GM12891 (cell line): ENCODE results near the gene KLHL12.
"Not testable (repeated sequence)": the region's sequence is repeated elsewhere in the genome, so short reads cannot be mapped to it uniquely, and the experiment has no call there.

ENCODE experiments used
- DNase-seq: peaks from one replicate; pipeline ENCODE4 v3.0.0; 2011; ENCODE audit warnings: low spot score; ENCODE audit not compliant: insufficient read length
- FAIRE-seq: peaks from 2 replicates; lab custom pipeline; 2011; peaks lifted over from hg19 to GRCh38; lab: Jason Lieb, UNC
- PAX5 ChIP-seq: IDR thresholded peaks from 2 replicates; pipeline ENCODE4 v1.6.1; 2011; ENCODE audit warnings: low read length, moderate library complexity, mild to moderate bottlenecking; ENCODE audit not compliant: insufficient read depth, severe bottlenecking
- POLR2A ChIP-seq: IDR thresholded peaks from 2 replicates; pipeline ENCODE4 v1.6.1; 2011; ENCODE audit warnings: low read depth, low read length, control low read depth
- POLR2AphosphoS5 ChIP-seq: IDR thresholded peaks from 2 replicates; pipeline ENCODE4 v1.6.1; 2011; ENCODE audit warnings: low read depth, low read length, control low read depth
- POU2F2 ChIP-seq: IDR thresholded peaks from 2 replicates; pipeline ENCODE4 v1.6.1; 2011; ENCODE audit warnings: low read depth, mild to moderate bottlenecking, control low read depth, low read length, moderate library complexity
- SPI1 ChIP-seq: IDR thresholded peaks from 2 replicates; pipeline ENCODE4 v1.6.1; 2011; ENCODE audit warnings: low read depth, low read length, control low read depth
- TAF1 ChIP-seq: IDR thresholded peaks from 2 replicates; pipeline ENCODE4 v1.6.1; 2011; ENCODE audit warnings: low read depth, low read length, control low read depth

The KLHL12 gene

GRCh38 chr1:202951437-202951836 is 24.4 kb upstream of the KLHL12 start:
- TF ChIP-seq POLR2AphosphoS5 (no peak), PAX5 (no peak)
- FAIRE-seq (no peak), DNase-seq (no peak)

DNA sequence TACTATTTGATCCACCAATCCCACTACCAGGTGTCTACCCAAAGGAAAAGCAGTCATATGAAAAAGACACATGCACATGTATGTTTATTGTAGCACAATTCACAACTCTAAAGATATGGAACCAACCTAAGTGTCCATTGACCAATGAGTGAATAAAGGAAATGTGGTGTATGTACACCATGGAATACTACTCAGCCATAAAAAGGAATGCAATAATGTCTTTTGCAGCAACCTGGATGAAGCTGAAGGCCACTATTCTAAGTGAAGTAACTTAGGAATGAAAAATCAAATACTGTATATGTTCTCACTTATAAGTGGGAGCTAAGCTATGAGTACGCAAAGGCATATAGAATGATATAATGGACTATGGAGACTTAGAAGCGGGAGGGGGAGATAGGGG is 18.4 kb upstream of the KLHL12 start:
- no peak for DNase-seq
- TF ChIP-seq POLR2AphosphoS5 (no peak), POLR2A (no peak), SPI1 (no peak), PAX5 (no peak), TAF1 (no peak)
- no peak for FAIRE-seq

DNA sequence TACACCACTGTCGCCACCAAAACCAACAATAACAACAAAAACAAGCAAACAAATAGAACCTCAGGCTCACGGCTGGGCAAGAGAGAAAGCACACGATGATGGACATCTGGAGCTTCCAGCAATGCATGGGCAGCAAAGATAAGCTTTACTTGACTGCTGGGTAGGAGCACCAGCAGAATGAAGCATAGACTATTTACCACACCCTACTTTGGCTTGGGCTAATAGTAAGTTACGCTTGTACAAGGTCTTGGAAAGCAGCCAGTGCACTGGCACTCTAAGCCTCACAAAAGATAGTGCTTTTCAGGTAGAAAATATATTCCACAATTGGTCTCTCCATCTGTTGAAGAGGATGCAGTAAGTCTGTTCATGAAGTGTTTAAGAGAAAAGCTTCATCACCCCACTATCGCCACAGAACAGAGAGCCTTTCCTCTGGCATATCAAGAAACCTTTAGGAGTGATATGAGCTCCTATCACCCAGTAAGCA is 17.4 kb upstream of the KLHL12 start:
- FAIRE-seq (no peak), DNase-seq (no peak)
- TF ChIP-seq POLR2A, result no peak
- TF ChIP-seq SPI1, result no peak
- no peak for TF ChIP-seq POU2F2
- TF ChIP-seq POLR2AphosphoS5, result no peak
- no peak for TF ChIP-seq TAF1

- DNase-seq, result no peak
- TF ChIP-seq PAX5 (no peak), TAF1 (no peak), POLR2A (no peak), POLR2AphosphoS5 (no peak), POU2F2 (no peak), SPI1 (no peak)
- FAIRE-seq, result no peak
Observed at GRCh38 chr1:202942426-202942825, 15.4 kb upstream of the KLHL12 start.

DNA sequence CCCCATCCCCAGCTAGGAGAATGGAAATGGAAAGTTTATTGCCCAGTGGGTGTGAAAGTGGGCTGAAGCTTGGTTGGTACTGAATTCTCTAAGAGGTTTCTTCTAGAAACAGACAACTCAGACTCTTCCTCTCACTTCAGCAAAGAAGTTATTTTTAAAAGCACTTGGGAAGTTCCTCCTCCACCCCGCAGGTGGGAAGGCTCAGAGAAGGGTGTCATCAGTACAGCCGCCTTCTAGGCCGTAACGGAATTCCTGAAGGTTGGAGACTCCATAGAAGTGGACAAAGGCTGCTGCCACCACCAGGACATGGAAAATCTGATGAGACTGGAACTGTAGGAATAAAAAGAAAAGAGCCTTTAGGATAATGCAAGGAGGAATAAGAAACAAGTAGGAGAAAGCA is 14.3 kb upstream of the KLHL12 start:
- DNase-seq (no peak), FAIRE-seq (no peak)
- TF ChIP-seq TAF1 (no peak), POU2F2 (no peak), PAX5 (no peak), POLR2AphosphoS5 (no peak), POLR2A (no peak), SPI1 (no peak)

- FAIRE-seq, result no peak
- TF ChIP-seq TAF1 (no peak), PAX5 (no peak), POLR2AphosphoS5 (no peak), POU2F2 (no peak), POLR2A (no peak), SPI1 (no peak)
- DNase-seq, result no peak
Observed at GRCh38 chr1:202940561-202940960, 13.5 kb upstream of the KLHL12 start.

DNA sequence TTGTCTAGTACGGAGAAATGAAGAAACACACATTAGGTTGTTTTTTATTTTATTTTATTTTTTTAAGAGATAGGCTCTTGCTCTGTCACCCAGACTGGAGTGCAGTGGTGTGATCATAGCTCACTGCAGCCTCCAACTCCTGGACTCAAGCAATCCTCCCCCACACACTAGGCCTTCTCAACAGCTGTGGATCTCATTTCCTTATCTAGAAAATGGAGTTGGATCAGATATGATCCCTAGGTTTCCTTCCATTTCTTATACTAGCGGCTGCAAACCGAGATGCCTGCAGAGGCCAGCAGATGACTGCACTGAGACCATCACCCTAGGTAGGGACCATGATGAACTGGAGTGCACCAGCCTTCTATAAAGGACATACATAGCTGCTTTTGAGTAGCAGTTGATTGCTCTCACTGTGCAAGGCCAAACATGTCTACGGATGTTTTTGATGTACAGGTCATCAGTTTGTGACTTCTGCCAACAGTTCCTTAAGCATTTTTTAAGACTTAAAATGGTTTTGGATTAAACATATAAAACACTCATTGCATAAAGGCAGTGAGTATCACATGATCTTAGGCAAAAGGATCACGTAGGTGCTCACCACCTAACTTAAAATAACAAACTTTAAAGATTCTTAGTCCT is 11.4 kb upstream of the KLHL12 start:
- FAIRE-seq (peak; percentile 28), DNase-seq (no peak)
- TF ChIP-seq POU2F2 (no peak), SPI1 (no peak), POLR2AphosphoS5 (no peak), PAX5 (no peak), TAF1 (no peak), POLR2A (no peak)

GRCh38 chr1:202936409-202936808 is 9.4 kb upstream of the KLHL12 start:
- not testable (repeated sequence) for FAIRE-seq, DNase-seq

- DNase-seq (no peak), FAIRE-seq (no peak)
- TF ChIP-seq POLR2A (no peak), POLR2AphosphoS5 (no peak), TAF1 (no peak), PAX5 (no peak), POU2F2 (no peak), SPI1 (no peak)
Observed at GRCh38 chr1:202935844-202936243, 8.8 kb upstream of the KLHL12 start.

- FAIRE-seq (no peak), DNase-seq (no peak)
- TF ChIP-seq POU2F2 (no peak), POLR2AphosphoS5 (no peak), PAX5 (no peak), SPI1 (no peak), TAF1 (no peak), POLR2A (no peak)
Observed at GRCh38 chr1:202934755-202935154, 7.7 kb upstream of the KLHL12 start.

DNA sequence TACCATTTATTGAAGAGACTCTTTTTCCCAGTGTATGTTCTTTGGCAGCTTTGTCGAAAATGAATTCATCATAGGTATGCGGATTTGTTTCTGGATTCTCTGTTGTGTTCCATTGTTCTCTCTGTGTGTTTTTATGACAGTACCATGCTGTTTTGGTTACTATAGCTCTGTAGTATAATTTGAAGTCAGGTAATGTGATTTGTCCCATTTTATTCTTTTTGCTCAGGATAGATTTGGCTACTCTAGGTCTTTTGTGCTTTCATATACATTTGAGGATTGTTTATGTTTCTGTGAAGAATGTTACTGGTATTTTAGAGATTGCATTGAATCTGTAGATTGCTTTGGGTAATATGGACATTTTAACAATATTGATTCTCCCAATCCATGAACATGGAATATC is 5.4 kb upstream of the KLHL12 start:
- TF ChIP-seq SPI1 (no peak), PAX5 (no peak), POLR2AphosphoS5 (no peak), POLR2A (no peak), POU2F2 (no peak)
- no peak for DNase-seq
- FAIRE-seq, result no peak

DNA sequence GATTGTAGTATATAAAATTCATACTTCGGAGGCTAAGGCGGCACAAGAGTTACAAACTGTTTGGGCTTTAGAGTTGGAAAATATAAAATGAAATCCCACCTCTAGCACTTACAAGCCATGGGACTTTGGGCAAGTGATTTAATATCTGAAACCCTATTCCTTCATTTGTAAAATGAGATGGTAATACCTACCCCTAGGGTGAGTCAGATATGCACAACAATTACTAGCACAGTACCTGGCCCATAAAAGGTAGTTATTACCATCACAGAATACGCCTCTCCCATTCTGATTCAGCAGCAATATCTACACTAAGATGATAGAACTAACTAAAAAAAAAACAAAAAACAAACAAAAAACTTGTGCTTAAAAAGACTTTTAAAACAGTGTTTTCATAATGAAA is 3.5 kb downstream of the KLHL12 start:
- FAIRE-seq, result no peak
- no peak for TF ChIP-seq TAF1
- no peak for TF ChIP-seq POLR2A
- no peak for TF ChIP-seq SPI1
- no peak for TF ChIP-seq POLR2AphosphoS5
- no peak for TF ChIP-seq POU2F2
- TF ChIP-seq PAX5, result no peak
- no peak for DNase-seq
